HS-5 (cell line): Measurements from ENCODE around the gene UPK3A.
"Not testable (repeated sequence)": the region's sequence is repeated elsewhere in the genome, so short reads cannot be mapped to it uniquely, and the experiment has no call there.

Experiments used
- DNase-seq: peaks from one replicate; pipeline ENCODE4 v3.0.0-alpha.2; 2012; ENCODE audit warnings: low read depth

The UPK3A gene

GRCh38 chr22:45281010-45281409, 3.7 kb upstream of the UPK3A start:
- DNase-seq, result no peak

- DNase-seq, result no peak
Observed at GRCh38 chr22:45285263-45286058, 712 bp downstream of the UPK3A start.

- no peak for DNase-seq
Observed at GRCh38 chr22:45286854-45287551, 2.3 kb downstream of the UPK3A start.

DNA sequence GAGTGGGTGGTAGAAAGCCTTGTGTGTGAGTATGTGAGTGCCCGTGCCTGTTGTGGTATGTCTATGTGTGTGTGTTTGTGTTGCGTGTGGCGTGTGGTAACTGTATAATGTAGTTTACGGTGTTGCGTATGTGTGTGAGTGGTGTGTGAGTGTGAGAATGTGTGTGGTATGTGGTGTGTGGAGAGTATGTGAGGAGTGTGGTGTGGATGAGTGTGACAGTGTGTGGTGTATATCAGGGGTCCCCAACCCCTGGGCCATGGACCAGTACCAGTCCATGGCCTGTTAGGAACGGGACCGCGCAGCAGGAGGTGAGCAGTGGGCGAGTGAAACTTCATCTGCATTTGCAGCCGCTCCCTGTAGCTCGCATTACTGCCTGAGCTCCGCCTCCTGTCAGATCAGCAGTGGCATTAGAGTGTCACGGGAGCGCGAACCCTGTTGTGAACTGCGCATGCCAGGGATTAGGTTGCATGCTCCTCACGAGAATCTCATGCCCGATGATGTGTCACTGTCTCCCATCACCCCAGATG, 5.7 kb downstream of the UPK3A start:
- no peak for DNase-seq

GRCh38 chr22:45291061-45291930, 6.5 kb downstream of the UPK3A start:
- no peak for DNase-seq

GRCh38 chr22:45291931-45292290, 7.2 kb downstream of the UPK3A start:
- DNase-seq, result no peak

DNA sequence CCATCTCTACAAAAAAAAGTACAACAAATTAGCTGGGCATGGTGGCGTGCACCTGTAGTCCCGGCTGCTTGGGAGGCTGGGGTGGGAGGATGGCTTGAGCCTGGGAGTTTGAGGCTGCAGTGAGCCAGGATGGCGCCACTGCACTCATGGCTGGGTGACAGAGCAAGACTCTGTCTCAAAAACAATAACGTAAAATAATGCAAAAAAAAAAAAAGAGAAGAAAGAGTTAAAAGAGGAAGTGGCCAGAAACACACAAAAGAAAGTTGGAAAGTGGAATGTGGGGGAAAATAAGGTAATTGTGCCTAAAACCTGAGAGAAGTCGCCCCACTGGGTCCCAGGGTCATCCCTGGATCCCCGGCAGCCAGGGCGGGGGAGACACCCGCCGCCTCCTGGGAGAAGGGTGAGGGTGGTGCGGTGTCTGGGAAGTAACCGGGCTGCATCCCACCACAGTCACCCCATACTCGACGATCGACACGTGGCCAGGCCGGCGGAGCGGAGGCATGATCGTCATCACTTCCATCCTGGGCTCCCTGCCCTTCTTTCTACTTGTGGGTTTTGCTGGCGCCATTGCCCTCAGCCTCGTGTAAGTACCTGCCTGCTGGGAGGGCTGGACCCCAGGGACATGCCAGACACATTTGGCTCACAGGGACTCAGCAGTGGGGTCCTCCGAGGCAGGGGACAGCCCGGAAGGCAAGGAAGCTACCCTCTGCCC, 8.1 kb downstream of the UPK3A start:
- no peak for DNase-seq

- DNase-seq, result no peak
Observed at GRCh38 chr22:45294030-45294429, 9.3 kb downstream of the UPK3A start.

DNA sequence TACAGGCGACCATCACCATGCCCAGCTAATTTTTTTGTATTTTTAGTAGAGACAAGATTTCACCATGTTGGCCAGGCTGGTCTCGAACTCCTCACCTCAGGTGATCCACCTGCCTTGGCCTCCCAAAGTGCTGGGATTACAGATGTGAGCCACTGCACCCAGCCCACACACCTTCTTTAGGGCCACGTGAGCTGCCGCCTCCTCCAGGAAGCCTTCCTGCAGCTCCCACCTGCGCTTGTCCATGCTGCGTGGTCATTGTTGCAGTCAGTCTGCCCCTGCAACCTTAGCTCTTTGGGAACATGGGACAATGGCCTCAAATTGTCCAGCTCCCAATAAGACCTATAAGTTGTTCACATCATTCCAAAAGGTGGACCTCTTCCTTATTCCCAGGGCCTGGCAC, 10.3 kb downstream of the UPK3A start:
- not testable (repeated sequence) for DNase-seq

DNA sequence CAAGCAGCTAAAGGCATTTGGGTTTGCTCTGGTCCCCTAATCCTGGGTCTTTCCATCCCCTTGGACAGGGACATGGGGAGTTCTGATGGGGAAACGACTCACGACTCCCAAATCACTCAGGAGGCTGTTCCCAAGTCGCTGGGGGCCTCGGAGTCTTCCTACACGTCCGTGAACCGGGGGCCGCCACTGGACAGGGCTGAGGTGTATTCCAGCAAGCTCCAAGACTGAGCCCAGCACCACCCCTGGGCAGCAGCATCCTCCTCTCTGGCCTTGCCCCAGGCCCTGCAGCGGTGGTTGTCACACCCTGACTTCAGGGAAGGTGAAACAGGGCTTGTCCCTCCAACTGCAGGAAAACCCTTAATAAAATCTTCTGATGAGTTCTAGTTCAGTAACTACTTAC, 10.7 kb downstream of the UPK3A start:
- no peak for DNase-seq

- no peak for DNase-seq
Observed at GRCh38 chr22:45296628-45297297, 12.0 kb downstream of the UPK3A start.

- no peak for DNase-seq
Observed at GRCh38 chr22:45298934-45299505, 14.3 kb downstream of the UPK3A start.

DNA sequence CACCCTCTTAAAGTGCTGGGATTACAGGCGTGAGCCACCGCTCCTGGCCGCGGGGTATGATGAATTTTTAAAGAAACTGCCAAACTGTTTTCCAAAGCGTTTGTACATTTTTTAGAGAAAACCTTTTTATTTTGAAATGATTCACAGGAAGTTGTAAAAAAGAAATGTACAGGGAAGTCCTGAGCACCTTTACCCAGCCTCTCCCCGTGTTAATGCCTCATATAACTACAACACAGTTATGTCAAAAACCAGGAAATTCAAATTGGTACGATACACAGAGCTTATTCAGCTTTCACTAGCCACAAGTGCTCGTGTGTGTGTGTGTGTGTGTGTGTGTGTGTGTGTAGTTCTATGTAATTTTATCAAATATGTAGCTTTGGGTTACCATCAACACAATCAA, 18.0 kb downstream of the UPK3A start:
- DNase-seq, result no peak

- DNase-seq, result no peak
Observed at GRCh38 chr22:45303181-45303580, 18.4 kb downstream of the UPK3A start.

DNA sequence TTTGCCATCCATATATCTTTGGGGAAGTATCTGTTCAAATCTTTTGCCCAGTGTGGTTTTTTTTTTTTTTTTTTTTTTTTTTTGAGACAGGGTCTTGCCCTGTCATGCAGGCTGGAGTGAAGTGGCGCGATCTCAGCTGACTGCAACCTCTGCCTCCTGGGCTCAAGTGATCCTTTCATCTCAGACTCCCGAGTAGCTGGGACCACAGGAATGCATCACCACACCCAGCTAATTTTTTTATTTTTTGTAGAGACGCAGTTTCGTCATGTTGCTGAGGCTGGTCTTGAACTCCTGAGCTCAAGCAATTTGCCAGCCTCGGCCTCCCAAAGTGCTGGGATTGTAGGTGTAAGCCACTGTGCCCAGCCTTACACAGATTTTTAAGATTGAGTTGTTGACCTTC, 20.2 kb downstream of the UPK3A start:
- no peak for DNase-seq

DNA sequence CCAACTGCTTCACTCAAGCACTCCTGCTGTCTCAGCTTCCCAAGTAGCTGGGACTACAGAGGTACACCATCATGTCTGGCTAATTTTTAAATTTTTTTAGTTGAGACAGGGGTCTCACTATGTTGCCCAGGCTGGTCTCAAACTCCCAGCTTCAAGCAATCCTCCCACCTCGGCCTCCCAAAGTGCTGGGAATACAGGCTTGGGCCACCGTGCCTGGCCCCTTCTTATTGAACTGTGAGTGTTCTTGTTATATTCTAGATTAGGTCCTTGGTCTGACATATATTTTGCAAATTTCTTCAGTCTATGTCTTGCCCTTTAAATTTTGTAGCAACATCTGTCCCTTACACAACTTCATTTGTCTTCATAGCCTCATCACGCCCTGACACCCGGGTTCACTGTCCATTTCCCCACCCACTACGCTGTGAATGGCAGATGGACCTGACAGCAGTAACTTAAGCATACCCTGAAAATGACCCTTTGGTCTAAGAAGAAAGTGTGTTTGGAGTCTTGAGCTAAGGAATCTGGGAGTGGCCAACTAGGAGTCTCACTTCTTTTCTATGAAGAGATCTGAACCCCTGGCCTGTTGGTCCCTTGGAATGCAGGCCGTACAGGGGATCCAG, 20.8 kb downstream of the UPK3A start:
- DNase-seq, result no peak

DNA sequence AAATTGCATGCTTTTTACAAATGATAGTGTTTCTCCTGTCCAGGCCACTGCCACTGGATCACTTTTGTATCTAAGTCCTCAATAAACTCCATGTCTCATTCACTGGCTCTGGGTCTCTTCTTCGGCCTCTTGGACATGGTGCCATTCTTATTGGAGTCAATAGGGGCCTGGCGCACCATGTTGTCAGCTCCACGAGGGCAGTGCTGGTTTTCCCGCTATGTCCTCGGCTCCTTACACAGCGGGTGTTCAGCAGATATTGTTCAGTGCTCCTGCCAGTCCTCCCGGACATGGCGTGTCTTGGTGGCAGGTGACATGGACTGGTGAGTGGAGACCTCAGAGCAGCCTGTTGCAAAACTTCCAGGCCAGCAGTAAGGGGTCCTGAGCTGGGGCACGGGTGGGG, 21.4 kb downstream of the UPK3A start:
- no peak for DNase-seq

GRCh38 chr22:45308391-45308956, 23.7 kb downstream of the UPK3A start:
- DNase-seq, result no peak

GRCh38 chr22:45308957-45309421, 24.2 kb downstream of the UPK3A start:
- DNase-seq, result no peak
